AG10803 (cell line): ENCODE results near the gene NRG2.

Source experiments
- DNase-seq: peaks from one replicate; pipeline ENCODE4 v3.0.0; 2010; ENCODE audit warnings: low read depth
- H3K4me3 ChIP-seq: 2 replicates; pipeline ENCODE4 v1.5.1; 2011; ENCODE audit warnings: mild to moderate bottlenecking, low read length, control low read depth
- CTCF ChIP-seq: conservative IDR thresholded peaks from 2 replicates; pipeline ENCODE4 v1.5.1; 2011; ENCODE audit warnings: mild to moderate bottlenecking, low read length, control low read depth, inconsistent platforms

Gene NRG2

DNA sequence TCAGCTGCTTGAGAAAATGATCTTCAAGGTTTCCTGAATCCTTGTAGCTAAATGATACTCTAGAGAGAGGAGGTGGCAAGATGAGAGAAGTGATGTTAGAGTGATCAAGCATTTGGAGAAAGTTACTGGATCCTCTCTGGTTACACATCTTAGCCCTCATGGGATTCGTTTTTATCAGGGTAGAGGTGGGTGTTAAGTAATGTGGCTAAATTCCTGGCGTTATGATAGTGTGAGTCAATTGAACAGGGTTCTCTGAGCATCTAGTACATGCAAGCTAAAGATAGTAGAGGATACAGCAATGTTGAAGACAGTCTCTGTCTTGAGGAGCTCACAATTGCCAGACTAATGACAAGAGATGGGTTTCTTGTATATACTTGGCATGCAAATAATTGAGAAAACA, 123.8 kb downstream of the NRG2 start:
- TF ChIP-seq CTCF, result no peak
- peak; percentile 29 for DNase-seq
- H3K4me3 ChIP-seq, result no peak overlapping the region

DNA sequence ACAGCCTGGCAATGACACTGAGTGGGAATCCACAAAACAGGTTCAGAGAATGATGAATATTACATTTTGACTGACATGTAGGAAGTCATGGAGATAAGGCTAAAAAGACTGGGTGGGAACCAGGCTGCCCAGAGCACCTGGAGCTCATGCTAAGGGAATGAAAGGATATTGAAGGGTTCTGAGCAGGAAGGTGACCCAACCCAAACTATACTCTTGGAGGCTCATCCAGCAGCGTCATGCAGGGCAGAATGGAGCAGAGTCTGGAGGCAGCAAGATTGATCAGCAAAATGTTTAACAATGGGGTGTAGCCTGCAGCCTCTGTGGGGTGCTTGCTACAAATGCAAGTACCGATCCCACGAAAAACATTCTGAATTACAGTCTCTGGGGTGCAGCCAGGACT, 127.3 kb downstream of the NRG2 start:
- no peak overlapping the region for H3K4me3 ChIP-seq
- no peak for DNase-seq
- TF ChIP-seq CTCF, result no peak

DNA sequence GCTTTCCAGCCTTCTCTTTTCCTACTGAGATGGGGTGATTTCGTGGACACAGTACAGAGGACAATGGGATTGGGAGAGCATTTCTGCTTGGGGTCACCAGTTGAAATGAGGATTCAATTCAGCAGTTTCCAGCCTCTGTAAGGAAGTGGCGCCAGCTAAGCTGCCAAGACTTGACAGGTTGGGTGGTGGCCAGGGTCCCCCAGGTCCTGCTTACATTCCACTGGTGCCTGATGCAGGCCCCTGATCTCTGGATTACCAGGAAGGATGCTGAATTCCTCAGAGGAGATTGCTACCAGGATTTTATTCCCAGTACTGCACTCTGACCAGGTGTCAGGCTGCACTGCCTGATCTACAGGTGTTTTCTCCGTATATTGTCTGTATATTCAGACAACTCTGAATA, 127.8 kb downstream of the NRG2 start:
- TF ChIP-seq CTCF, result no peak
- DNase-seq, result no peak
- H3K4me3 ChIP-seq, result no peak overlapping the region

GRCh38 chr5:139914218-139914807, 128.8 kb downstream of the NRG2 start:
- DNase-seq, result no peak
- H3K4me3 ChIP-seq, result no peak overlapping the region
- no peak for TF ChIP-seq CTCF

DNA sequence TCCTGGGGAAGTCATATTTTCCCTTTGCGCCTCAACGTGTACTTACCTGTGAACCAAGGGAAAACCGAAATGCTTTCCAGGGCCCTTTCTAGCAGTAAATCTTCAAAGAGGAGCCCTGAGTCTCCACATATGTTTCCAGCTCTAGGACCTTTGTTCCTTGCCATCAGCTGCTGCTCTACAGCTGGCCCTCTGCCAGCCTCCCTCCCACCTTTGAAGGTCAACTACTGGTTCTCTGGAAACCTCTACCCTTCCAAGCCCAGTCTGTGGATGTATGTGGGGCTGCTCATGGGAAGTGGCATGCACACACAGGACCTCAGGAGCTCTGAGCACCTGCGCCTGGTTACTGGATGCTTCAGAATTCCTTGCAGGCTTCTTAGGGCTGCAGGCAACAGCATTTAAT, 130.3 kb downstream of the NRG2 start:
- TF ChIP-seq CTCF, result no peak
- no peak overlapping the region for H3K4me3 ChIP-seq
- DNase-seq, result no peak

GRCh38 chr5:139912158-139912557, 130.9 kb downstream of the NRG2 start:
- TF ChIP-seq CTCF, result no peak
- DNase-seq, result no peak
- H3K4me3 ChIP-seq, result no peak overlapping the region

DNA sequence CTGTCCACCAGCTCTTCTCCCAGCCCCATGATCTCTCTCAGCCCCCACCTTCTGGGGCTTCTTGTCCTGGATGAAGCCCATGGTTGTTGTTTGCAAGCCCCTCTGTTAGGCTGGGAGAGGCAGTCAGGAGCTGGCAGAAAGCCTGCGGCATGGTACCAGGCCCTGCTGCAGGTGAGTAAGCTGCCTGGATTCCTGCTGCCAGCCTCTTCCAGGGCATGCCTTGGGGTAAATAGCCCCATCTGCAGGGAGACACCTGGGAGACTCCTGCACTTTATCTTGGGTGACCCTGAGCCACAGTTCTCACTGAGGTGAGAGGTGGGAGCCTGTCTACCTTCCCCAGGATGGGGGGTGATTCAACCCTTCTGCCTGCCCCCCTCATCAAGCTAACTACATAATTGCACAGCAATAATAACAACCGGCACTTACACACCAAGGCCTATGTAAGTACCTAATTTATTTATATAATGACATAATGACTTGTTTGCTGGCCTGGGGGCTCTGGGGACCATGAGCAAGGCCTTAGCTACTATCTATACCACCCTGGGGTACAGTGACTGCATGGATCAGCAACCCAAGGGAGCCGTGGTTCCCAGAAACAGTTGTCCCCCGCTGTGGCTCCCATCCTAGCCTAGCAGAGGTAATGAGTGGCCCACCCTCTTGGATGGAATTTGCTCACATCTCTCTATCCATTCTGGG, 131.5 kb downstream of the NRG2 start:
- no peak overlapping the region for H3K4me3 ChIP-seq
- TF ChIP-seq CTCF, result no peak
- no peak for DNase-seq
